SH-SY5Y (cell line): ENCODE measurements around the gene PABPC1L2B.
"Not testable (repeated sequence)": the region's sequence is repeated elsewhere in the genome, so short reads cannot be mapped to it uniquely, and the experiment has no call there.

Source experiments
- GATA2 ChIP-seq: IDR thresholded peaks from 2 replicates; pipeline ENCODE4 v1.6.1; 2011; ENCODE audit warnings: mild to moderate bottlenecking, low read depth, low read length
- GATA3 ChIP-seq: IDR thresholded peaks from 2 replicates; pipeline ENCODE4 v1.6.1; 2011; ENCODE audit warnings: low read depth, mild to moderate bottlenecking, low read length, moderate library complexity

PABPC1L2B gene

DNA sequence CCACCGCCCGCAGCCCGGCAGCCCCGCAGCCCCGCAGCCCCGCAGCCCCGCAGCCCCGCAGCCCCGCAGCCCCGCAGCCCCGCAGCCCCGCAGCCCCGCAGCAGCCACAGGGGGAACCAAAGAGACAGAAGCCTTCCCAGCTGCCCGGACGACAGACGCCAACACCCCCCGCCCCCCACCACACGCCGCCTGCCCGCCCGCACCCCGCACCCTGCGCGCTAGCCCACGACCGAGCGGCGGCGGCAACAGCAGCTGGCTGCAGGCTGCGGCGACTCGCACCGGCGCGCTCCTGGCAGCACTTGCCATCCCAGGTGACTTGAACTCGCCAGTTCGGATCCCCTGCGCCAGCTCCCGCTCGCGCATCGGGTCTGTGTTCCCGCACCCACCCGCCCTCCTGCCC lies at the start of gene PABPC1L2B:
Gene PABPC1L2B (plus strand): TSS at position 207 of the 400 bp plus-strand sequence. CDS start 704 bp downstream, outside the sequence.
- not testable (repeated sequence) for TF ChIP-seq GATA3, GATA2

DNA sequence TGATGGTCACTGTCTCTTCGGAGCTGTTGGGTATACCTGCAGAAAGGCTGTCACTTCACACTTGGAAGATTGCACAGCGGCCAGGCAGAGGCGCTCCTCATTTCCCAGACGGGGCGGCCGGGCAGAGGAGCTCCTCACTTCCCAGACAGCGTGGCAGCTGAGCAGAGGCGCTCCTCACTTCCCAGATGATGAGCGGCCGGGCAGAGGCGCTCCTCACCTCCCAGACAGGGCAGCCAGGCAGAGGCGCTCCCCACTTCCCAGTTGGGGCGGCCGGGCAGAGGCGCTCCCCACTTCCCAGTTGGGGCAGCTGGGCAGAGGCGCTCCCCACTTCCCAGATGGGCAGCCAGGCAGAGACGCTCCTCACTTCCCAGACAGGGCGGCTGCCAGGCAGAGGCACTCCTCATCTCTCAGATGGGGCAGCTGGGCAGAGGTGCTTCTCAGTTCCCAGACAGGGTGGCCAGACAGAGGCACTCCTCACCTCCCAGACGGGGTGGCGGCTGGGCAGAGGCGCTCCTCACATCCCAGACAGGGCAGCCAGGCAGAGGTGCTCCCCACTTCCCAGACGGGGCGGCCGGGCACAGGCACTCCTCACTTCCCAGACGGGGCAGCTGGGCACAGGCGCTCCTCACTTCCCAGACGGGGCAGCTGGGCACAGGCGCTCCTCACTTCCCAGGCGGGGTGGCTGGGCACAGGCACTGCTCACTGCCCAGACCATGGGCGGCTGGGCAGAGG lies 18.8 kb downstream of the PABPC1L2B start:
- no peak for TF ChIP-seq GATA2
- no peak for TF ChIP-seq GATA3

DNA sequence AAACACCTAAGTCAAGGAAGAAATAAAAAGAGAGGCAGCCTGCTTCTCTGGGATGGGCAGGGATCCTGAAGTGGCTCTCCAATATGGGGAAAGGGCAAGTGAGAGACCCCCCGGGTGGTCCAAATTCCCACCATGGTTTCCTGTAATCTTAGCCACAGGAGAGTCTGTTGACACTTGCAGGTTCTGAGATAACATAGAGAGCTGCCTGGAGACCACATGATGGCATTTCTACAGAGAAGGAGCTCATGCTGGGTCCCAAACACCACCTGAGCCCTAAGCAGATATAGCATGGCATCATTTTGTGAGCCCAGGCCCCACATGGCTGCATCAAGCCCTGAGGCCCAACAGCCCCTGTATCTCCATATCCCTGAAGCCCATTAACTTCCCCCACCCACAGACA lies 26.1 kb downstream of the PABPC1L2B start:
- TF ChIP-seq GATA3 (no peak), GATA2 (no peak)
